Bladder microvascular endothelial cell (primary cell): ENCODE data around the gene MRGPRX3. TPM values are rescaled to one million over a fixed set of nuclear protein-coding genes. Genes with fewer than 3 reads are reported as not detected.

ENCODE experiments used
- total RNA-seq: library from RNA; depleted of rRNA; stranded (reverse); fragments of >200 nt; gene quantifications from 2 replicates; pipeline ENCODE4 v1.2.3, GENCODE V29; 2014

MRGPRX3 gene
- total RNA-seq, result 1.3 TPM in 1 of 2 replicates, not detected in the other

GRCh38 chr11:18132341-18132740 lies at the start of gene MRGPRX3:
TSS of gene MRGPRX3 (plus strand) at chr11:18132571. CDS start at chr11:18137203, 4,632 bp downstream.

GRCh38 chr11:18105802-18106574 lies 26.4 kb upstream of the MRGPRX3 start, which contains the start of gene SAAL1:
TSS of gene SAAL1 (minus strand) at chr11:18106082. CDS start at chr11:18106041, 41 bp downstream.

DNA sequence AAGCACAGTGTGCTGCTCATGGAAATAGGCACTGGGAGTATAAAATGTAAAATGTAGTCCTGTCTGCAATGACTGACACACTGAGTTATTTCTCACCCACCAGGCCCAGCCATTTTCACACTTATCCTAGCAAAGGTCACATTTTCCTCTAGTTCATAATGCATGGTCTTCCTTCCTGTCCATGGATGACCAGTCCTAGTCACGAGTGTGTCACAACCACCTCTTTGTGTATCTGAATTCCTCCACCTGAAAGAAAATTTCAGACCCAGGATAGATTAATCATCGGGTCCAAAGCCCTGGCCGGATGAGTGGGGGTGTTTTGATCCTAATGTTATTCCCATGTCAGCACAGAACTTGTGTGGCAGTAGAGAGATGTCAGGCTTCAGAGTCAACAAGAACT lies 40.3 kb downstream of the MRGPRX3 start, which contains the start of gene MRGPRX4:
MRGPRX4 (plus strand) TSS at position 172 of the 400 bp plus-strand sequence. CDS start 420 bp downstream, outside the sequence.

Other genes starting within 250 kb of the MRGPRX3 start
- 10.2 and 18.8 TPM in 2 replicates for gene SERGEF, start 119.5 kb upstream of the MRGPRX3 start, total RNA-seq
- under 0.01 TPM in 1 of 2 replicates, not detected in the other for gene TPH1, start 86.3 kb upstream of the MRGPRX3 start, total RNA-seq
- gene SAAL1, start 26.5 kb upstream of the MRGPRX3 start, total RNA-seq, result 15.3 and 16.2 TPM in 2 replicates
- gene MRGPRX4, start 40.3 kb downstream of the MRGPRX3 start, total RNA-seq, result 0.57 TPM in 1 of 2 replicates, not detected in the other
- gene SAA4, start 104.2 kb downstream of the MRGPRX3 start, total RNA-seq, result not detected in 2 replicates
- gene SAA2, start 116.1 kb downstream of the MRGPRX3 start, total RNA-seq, result not detected in 2 replicates
- not detected in 2 replicates for gene SAA1, start 133.7 kb downstream of the MRGPRX3 start, total RNA-seq
- gene HPS5, start 189.6 kb downstream of the MRGPRX3 start, total RNA-seq, result 17.8 and 34.0 TPM in 2 replicates
- gene GTF2H1, start 190.0 kb downstream of the MRGPRX3 start, total RNA-seq, result 27.8 and 56.1 TPM in 2 replicates